Activated CD4-positive, alpha-beta T cell treated with anti-CD3 and anti-CD28 coated beads for 24 hours (primary cell): ENCODE data around the gene EHD3.

Source experiments
- DNase-seq, 2 donors: peaks; one replicate each; pipeline ENCODE4 v3.0.0-alpha.2; 2020; ENCODE audit warnings: low read depth in 2 of 2

The EHD3 gene

DNA sequence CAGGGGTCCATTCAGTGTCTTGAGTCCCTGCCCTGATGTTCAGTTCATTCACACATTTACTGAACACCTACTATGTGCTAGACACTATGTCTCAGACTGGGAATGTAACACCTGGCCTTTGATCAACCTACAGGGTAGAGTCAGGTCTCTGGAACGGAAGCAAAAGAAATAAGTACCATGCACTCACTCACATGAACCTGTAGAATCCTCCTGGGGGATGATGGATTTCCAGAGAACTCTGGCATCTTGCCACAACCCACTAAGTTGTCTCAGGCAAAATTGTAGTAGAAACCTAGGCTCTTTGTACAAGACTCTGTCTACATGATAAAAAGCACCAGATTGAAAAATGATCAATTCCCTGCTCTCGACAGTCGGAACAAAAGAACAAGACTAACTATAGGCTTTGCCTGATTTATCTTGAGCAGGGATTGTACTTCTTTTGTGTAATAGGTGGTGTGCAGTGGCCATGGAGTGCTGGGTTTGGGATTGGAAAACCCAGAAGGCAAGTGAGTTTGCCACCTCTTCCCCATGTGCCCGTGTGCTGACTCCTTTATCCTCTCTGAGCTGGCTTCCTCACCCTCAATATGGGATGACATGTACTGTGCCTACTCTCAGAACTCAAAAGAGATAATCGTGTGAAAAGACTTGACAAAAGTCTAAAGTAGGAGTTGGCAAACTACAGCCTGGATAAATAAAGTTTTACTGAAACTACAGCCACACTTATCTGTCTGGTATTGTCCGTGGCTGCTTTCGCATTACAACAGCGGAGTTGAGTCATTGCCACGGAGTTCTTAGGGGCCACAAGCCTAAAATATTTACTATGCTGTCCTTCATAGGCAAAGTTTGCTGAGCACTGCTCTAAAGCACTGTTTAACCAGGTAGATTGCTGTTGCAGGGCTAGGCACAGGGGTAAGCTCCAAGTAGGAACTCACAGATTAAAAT is 21.0 kb upstream of the EHD3 start:
- no peak for DNase-seq

DNA sequence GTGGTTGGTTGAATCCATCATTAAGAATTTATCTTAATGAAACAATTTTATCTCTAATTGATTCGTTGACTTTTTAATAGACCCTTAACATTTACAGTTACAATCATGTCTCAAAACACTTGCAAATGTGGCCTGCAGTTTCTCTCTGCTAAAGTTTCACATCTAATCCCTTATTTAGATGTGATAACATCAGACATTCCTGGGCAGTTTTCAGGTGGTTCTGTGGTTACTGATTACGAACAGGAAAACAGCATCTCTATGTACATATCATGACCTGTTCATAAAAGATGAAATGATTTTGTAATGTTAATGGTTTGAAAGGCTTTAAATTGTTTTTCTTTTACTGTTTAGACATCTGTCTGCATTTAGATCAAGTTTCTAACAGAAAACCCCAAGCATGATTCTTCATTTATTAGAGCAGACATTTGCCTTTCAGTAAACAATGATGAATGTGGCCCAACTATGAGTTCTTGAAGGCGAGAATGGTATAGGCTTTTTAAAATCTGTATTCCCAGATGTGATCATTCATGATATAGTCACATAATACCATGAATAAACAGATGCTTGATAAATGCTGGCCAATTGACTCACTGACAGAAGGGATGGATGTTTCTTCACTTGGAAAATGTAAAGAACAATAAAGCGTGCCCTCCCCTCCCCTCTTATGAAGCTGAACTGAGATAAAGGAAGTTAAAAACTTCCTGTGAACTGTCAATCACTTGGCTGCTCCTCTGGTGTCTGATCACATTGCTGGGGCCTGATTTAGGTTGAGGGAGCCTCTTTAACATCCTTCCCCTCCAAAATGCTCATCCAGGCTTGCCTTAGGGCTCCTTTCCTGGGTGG is 20.1 kb upstream of the EHD3 start:
- DNase-seq = no peak

DNA sequence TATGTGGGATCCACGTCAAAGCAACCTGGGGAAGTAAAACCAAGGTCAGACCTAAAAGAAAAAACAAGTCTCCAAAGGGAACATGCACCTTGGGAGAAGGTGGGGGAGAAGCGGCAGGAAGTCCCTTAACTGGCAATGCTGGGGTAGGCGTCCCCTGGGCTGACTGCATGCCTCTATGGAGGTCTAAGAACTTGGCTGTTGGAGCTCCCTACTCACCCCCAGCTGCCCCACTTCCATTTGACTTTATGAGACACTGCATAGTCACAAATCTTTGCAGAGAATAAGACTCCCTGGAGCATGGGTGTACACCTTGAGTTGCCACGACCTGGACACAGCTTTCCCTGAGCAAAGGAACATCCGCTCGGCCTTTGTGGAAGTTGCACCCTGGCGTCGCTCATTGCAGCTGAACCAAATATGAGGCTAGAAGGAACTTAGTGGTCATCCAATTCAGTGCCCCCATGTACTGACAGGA is 19.5 kb upstream of the EHD3 start:
- DNase-seq = no peak

DNA sequence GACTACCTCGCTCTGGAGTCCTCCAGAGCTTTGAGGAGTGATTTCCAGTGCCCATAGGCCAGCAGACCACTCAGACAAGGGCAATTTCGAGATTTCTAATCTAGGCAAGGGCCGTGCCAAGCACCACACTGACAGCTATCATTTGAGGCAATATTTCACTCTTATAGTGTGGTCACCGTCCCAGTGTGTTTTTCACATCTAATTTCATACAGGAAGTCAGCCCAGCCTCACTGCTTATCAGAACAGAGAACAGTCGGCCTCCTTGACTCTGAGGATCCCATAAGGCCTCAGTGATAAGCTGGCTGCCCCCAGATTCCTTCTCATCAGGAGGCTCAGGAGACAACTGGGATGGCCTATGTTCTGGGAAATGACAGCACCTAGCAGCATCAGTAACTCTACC is 17.2 kb upstream of the EHD3 start:
- DNase-seq = no peak

DNA sequence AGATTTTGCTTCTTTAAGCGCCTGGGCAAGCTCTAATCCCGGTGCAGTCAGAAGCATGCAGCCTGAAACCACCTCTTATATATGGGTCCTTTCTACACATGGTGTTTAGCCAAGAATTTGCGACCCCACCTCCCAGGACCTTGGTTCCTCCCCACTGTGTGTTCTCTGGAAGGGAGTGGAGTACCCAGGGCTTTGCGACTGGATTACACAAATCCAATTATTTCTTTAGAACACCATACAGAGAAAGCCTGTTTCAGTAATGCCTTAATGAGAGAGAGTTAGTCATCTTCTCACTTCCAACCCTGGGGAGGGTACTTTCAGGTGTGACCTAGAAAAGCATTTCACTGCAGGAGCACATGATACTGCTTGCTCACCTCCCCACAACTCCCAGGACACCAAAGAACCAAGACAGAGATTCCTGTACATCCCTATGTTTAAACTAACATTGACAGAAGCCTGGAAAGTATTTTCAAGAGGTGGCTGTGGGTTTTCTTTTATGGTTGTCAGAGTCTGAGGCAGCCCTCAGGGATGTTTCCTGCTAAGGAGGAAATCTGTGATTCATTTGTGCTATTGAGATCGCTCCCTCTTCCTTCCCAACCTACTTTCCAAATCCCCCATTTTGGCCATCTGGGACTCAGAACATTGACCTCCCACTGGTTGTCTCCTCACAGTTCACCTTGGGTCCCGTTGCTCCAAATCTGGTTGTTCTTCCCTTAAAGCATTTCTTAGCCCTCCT is 16.3 kb upstream of the EHD3 start, which contains the start of gene CAPN14:
Gene CAPN14, minus strand, starts transcription at position 51 of the 736 bp plus-strand sequence. CDS start 12,068 bp downstream, outside the sequence.
- DNase-seq = no peak

DNA sequence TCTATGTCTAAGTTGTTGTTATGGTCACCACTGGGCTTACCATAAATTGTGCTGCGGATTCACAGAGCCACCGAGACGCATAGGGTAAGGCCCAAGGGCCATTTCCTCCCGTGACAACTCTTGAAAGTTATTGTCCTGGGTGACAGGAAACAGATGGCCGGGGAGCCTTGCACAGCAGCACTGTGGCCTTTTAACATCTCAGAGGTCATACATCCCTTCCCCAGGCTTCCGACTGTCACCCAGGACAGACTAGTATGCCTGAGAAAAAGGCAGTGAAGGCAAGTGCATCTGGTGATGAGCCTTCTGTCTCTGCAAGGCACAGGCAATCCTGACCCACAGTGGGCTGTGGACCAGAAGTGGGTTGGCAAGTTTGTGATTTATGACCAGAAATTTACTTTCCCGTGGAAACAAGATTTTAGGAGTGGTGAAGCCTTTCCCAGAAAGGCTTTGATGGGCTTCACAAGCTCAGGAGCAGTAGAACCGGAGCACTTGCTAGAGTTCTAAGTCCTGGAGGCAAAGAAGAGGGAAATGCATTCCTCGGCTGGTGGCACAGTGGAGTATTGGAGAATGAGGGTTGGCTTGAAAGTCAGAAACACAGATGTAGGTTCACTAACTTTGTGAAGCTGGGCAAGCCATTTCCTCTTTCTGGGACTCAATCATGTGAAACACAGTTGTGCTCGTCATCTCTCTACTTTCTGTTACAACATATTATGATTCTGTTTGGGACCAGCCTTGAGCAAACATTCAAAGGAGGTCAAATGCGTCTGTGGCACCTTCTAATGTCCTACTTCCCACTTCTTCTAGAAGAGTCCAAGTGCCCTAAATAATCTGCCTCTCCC is 14.6 kb upstream of the EHD3 start:
- no peak for DNase-seq

DNA sequence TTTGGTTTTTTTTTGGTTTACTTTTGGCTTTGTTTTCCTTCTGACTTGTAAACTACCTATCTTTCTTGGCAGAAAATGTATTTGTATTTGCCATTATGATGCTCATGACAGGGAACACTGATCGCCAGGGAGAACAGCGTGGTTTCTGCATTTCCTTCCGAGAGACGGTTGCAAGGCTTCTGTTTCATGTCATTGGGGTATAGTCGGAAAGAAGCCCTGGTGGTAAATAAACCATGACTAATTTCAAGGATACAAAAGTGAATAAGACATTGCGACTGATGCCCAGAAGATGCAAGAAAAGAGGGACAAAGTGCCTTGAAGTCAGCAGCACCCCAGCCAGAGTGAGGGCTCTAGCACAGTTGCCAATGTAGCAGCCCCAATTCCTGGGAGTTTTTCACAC is 12.4 kb upstream of the EHD3 start:
- no peak for DNase-seq

DNA sequence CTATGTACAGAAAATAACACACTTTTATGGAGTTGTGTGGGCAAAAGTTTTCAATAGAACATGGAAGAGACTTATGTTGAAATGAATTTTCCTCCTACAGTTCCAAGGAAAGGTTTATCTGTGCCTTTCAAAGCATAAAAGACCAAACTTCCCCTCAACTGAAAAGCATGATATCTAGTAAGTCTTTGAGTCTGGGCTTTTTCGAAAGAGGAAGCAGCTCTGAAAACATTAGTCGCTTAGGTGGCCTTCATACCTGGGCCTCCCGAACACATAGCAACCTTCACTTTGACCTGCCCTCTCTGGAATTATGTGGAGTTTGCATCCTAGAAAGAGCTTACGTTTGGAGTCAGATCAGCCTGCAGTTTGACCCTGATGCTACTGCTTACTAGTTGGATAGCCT is 11.9 kb upstream of the EHD3 start:
- no peak for DNase-seq

DNA sequence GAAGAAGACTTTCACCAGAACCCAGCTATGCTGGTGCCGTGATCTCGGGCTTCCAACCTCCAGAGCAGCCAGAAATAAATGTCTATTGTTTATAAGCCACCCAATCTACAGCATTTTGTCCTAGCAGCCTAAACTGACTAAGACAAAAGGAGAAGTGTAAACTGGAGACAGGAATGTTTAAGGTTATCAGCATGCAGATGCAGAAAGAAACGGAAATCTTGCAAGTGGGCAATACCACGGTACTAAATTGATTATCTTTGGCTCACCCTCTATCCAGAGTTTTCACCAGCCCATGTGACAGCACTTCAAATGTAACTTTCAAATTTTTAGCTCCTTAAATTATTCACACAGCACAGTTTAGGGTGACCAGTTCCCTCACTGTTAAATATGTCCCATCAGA is 10.9 kb upstream of the EHD3 start:
- no peak for DNase-seq

DNA sequence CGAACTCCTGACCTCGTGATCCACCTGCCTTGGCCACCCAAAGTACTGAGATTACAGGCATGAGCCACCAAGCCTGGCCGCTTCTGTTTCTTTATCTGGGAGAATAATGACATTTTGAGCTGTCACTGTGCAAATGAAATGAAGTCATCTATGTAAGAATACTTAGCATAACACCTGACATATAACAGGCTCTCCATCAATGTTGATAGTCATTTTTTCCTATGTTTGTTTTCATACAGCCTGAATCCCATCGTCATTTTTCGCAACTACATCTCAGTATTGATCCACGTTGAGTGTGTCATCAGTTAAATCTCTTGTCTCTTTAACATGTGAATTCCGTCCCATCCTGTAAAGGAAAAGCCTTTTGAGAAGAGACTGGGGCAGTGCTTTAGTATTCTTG is 10.2 kb upstream of the EHD3 start:
- DNase-seq = no peak

DNA sequence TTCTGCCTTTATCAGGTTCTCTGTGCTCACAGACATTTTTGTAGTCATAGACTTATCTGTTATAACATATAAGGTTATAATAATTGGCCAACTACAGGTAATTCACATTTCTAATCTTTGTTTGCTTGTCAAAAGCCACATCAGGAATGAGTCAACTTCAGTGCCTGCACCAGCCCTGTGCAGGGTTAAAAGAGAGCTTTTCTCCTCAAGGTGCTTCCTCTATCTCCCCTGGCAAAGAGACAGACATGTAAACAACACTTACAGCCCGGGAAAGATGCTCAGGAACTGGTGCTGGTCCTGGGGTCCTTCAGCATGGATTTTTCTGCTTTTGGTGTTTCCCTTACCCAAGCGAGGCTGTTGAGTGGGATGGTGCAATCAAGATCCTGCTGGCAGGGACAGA is 7.7 kb upstream of the EHD3 start:
- no peak for DNase-seq

DNA sequence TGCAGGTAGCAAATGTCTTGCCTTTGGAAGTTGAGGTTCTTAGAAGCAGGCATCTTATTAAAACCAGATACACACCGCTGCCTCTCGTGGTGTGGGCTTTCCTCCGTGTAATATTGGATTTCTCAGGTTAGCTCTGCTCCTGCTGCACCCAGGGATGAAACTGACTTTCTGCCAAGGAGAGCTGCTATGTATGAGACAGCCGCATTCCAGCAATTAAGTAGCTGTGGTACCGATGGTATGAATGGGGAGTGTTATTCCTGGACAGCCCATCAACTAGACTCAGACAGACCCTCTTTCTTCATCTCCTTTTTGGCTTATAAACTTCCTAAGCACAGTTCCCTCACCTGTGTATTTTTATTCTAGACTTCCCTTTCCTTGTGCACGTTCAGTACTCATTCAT is 6.8 kb upstream of the EHD3 start:
- DNase-seq = no peak

DNA sequence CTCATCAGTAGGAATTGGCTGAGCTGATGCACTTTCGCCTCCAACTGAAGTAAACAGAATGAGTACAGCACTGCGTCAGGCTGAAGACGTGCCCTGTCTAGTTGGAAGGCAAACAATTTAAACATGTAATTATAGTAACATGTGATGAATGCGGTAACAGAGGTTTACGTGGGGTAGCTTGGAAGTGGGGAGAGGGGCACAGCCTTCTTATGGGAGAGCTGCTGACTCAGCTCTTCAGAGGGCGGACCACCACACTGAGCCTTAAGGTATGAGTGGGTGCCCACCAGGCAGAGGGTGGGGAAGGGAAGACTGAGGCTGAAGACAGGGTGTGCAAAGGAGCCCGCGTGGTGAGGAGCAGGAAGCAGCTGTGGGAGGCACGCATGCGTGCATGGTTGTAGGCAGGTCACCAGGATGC is 6.2 kb upstream of the EHD3 start:
- no peak for DNase-seq

DNA sequence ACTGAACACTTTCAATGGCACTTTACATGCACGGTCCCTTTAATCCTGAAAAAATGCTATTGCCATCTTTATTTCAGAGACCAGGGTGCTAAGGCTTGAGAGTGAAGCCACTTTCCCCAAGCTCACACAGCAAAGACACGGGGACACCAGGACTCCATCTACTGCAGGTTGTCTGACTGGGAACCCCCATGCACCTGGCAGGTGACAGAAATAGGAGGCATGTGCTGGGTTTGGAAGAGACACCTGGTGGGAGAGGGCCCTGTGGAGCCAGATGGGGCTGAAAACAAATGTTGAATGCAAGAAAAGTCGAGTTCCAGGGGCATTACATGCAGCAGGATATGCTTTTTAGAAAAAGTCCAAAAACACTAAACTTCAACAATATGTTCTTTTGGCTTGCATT is 5.2 kb upstream of the EHD3 start:
- no peak for DNase-seq

DNA sequence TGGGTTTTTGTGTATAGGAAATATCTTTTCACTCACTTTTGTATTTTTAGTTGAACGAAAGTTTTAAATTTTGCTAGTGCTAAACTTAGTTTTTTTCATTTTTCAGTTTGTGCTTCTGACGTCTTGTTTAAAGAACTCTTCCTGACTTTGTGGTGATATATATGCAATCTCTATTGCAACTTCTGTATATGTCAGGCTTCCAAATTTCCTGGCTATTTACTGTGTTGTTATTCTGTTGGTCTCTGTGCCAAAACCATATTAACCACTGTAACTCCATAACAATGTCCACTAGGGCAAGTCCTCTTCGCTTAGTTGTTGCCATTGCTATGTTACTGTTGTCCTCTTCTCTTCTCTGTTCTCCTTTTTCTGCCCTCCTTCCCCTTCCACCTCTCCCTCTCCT is 3.2 kb upstream of the EHD3 start:
- DNase-seq = no peak

DNA sequence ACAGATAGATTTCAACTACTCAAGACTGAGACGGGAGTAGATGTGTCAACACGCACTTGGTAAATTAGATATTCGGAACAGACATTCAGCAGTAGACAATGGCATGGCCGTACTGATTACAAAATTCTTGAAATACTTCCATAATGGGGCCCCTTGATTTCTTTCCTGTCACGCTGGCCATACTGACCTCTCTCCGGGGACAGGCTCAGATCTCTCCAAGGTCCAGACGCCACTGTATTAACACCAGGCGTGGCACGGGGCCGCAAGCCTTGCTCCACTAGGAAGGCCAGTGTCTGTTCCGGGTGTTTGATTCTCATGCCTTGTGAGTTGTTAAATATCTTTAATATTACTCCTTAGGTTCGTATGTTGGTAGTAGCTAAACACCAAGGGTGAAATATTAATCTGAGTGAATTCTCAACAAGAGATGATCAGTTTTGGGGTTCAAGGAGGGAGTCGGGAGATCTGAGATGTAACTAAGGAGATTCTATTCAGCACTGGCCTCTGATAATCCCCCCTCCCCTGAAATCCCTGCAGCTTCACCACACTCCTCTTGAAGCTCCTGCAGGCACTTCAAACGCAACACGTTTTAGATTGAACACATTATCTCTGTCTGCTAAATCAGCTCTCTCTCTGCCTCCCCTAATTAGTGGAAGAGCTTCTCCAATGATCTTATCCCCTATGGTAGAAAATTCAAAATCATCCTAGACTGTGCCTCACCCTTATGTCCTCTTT is 2.2 kb upstream of the EHD3 start:
- DNase-seq = no peak

DNA sequence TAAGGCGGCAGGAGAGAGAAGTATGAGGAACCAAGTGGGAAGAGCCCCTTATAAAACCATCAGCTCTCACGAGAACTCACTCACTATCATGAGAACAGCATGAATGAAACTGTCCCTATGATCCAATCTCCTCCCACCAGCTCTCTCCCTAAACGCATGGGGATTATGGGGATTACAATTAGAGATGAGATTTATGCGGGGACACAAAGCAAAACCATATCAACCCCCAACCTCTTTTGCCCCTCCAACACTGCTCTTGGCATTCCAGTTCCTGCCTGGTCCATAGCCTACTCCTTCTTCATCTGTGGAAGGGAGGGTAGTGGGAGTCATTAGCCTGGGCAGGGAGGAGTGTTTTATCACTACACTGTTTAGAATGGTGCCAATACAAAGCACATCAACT is 1.4 kb upstream of the EHD3 start:
- DNase-seq = no peak

DNA sequence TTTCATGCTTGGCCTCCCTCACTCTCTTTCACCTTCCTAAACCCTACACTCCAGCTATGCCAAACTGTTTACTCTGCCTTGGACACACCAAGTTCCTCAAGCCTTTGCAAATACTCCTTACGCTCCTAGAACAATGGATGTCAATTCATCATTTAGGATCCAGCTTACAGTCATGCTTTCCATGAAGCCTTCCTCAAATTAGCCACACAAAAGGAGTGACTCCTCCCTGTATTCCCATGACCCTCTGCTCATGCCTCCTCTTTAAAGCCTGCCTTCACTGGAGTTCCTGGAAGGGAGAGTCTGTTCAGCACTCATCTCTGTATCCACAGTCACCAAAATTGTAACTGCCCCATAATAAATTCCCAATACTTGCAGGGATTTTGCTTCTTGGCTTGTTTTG is 721 bp upstream of the EHD3 start:
- DNase-seq = no peak

DNA sequence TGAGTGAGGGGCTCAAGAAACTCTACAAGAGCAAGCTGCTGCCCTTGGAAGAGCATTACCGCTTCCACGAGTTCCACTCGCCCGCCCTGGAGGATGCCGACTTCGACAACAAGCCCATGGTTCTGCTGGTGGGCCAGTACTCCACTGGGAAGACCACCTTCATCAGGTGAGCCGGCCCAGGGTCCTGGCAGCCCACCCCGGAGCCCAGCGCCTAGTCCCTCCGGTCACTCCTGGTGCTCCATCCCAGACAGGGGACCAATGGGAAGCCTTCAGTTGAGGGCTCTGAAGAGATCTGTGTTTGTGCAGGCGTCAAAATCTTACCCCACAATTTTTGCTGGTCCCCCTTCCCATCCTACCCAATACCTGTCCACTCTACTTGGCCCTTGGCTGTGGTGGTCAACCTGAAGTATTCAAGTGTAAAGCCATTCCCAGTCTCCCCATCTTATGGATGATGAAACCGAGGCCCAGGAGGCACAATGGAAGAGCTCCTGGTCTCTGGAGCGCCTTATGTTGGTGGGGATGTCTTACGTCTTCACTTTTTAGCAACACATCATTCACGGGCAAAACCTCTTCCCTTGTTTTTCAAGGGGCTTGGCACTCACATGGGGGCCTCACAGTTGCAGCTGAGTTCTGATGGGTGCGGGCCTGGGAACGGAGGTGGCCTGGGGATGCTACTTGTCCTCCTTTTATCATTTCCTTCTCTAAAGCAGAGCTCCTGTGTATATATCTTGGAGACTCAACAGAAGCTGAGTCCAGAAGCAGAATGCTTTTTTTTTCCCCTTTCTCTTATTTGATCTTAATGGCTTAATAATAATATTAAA is 941 bp downstream of the EHD3 start:
- no peak for DNase-seq

DNA sequence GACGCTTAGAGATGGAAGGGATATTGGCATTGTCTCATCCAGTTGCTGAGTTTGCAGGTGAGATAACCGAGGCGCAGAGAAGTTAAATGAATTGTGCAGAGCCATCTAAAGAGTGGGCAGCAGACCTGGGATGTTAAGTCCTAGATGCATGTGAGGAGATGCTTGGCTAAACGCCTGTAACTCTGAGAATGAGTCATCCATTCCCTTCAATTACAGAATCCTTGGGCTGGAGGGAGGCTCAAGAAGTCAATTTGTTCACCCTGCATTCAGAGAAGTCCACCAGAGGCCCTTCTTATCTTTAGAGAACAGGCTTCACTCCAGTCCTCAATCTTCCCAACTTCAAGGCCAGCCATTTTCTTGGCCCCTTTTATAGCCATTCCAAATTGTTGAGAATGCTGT is 1.6 kb downstream of the EHD3 start:
- no peak for DNase-seq
